ENCODE measurements around the gene PLD5. TPM values are rescaled to one million over a fixed set of nuclear protein-coding genes. Genes with fewer than 3 reads are reported as not detected.

The PLD5 gene
- total and polyA plus RNA-seq, 4 donors: under 0.01 to 0.17 (median 0.05) TPM; not detected in 1

DNA sequence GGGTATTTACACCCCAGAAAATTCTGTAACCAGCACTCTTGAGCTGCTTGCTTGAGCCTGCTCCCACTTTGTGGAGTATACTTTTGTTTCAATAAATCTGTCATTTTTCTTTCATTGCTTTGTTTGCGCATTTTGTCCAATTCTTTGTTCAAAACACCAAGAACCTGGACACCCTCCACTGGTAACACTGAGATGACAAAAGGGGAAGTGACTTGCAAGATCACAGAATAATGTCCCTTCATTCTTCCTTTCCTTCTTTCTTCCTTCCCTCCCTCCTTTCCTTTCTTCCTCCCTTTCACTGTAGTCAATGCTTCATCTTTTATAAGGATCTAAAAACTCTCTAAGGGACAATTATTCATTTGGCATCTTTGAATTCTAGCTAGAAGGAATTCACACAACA is 391.1 kb downstream of the PLD5 start:
- Histone ChIP-seq H3K4me3 (ENCODE audit: low read depth in 1 of 3, low read length in 3 of 3) (no peak overlapping the region), H3K36me3 (ENCODE audit: control insufficient read depth in 4 of 4, insufficient read depth in 3 of 4, low read depth in 1 of 4, low read length in 3 of 4) (no peaks in the 10 kb centered on the region), H3K4me1 (ENCODE audit: control insufficient read depth in 4 of 4, insufficient read depth in 4 of 4, low read length in 3 of 4) (no peaks in the 10 kb centered on the region), H3K27ac (ENCODE audit: low read depth in 1 of 2, low read length in 2 of 2) (no peak overlapping the region), H3K9me3 (ENCODE audit: control insufficient read depth in 4 of 4, low read length in 3 of 4) (no peaks in the 10 kb centered on the region), H3K27me3 (ENCODE audit: control insufficient read depth in 4 of 4, insufficient read depth in 4 of 4, low read length in 3 of 4) (no peaks in the 10 kb centered on the region), H3K9ac (ENCODE audit: low read depth in 1 of 2, low read length in 2 of 2) (no peak overlapping the region)
- WGBS: 93% methylated on average over 1 of the region's 1 CpG
- TF ChIP-seq, protein P1, sequence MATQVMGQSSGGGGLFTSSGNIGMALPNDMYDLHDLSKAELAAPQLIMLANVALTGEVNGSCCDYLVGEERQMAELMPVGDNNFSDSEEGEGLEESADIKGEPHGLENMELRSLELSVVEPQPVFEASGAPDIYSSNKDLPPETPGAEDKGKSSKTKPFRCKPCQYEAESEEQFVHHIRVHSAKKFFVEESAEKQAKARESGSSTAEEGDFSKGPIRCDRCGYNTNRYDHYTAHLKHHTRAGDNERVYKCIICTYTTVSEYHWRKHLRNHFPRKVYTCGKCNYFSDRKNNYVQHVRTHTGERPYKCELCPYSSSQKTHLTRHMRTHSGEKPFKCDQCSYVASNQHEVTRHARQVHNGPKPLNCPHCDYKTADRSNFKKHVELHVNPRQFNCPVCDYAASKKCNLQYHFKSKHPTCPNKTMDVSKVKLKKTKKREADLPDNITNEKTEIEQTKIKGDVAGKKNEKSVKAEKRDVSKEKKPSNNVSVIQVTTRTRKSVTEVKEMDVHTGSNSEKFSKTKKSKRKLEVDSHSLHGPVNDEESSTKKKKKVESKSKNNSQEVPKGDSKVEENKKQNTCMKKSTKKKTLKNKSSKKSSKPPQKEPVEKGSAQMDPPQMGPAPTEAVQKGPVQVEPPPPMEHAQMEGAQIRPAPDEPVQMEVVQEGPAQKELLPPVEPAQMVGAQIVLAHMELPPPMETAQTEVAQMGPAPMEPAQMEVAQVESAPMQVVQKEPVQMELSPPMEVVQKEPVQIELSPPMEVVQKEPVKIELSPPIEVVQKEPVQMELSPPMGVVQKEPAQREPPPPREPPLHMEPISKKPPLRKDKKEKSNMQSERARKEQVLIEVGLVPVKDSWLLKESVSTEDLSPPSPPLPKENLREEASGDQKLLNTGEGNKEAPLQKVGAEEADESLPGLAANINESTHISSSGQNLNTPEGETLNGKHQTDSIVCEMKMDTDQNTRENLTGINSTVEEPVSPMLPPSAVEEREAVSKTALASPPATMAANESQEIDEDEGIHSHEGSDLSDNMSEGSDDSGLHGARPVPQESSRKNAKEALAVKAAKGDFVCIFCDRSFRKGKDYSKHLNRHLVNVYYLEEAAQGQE (IDR thresholded peaks at IDR 0.05): no peak
- TF ChIP-seq RAD21 (IDR thresholded peaks at IDR 0.05) (no peak), FOXA2 (IDR thresholded peaks at IDR 0.05) (no peak), HNF4A (conservative IDR thresholded peaks at IDR 0.05) (no peak), YY1 (IDR thresholded peaks at IDR 0.05) (no peak)
- DNase-seq (ENCODE audit: low spot score): no peak

DNA sequence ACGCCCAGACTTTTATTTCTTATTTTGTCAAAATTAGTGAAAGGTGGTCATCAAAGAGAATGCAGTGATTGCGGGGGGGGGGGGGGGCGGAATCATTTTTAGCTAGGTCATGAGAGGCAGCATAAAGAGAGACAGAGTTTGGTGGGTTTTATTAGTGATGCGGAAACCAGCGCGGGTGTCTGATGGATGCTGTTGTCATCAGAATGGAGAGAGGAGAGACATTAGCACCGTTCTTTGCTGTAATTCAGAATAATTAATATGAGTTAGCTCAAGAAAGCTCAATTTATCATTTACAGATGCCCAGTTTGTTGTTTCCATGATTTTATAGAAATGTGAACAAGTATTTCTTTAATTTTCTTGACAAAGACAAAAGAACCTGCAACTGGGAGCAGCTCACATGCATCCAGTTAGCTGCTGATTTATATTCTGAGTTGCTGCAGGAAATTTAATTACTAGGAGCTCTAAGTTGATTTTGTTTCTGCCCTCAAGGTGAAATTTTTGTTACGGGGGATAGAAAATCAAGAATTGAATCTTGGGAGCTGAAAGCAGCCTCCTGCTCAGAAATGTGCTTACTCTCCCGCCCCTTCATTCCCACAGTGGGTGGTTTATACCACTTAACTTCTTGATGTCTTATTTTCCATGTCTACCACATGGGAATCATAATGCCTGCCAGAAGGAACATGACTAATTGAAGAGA is 392.2 kb downstream of the PLD5 start:
- no peak for TF ChIP-seq HNF4A (conservative IDR thresholded peaks at IDR 0.05)
- TF ChIP-seq, protein P2, sequence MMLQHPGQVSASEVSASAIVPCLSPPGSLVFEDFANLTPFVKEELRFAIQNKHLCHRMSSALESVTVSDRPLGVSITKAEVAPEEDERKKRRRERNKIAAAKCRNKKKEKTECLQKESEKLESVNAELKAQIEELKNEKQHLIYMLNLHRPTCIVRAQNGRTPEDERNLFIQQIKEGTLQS (IDR thresholded peaks at IDR 0.05): no peak
- TF ChIP-seq RXRA (IDR thresholded peaks at IDR 0.05): no peak
- TF ChIP-seq SP1 (IDR thresholded peaks at IDR 0.05): no peak
- TF ChIP-seq TAF1 (conservative IDR thresholded peaks at IDR 0.05): no peak
- TF ChIP-seq, protein P1 (IDR thresholded peaks at IDR 0.05): no peak
- TF ChIP-seq FOXA1 (IDR thresholded peaks at IDR 0.05): no peak
- no peak for TF ChIP-seq HNF4G (IDR thresholded peaks at IDR 0.05)
- TF ChIP-seq, protein P3, sequence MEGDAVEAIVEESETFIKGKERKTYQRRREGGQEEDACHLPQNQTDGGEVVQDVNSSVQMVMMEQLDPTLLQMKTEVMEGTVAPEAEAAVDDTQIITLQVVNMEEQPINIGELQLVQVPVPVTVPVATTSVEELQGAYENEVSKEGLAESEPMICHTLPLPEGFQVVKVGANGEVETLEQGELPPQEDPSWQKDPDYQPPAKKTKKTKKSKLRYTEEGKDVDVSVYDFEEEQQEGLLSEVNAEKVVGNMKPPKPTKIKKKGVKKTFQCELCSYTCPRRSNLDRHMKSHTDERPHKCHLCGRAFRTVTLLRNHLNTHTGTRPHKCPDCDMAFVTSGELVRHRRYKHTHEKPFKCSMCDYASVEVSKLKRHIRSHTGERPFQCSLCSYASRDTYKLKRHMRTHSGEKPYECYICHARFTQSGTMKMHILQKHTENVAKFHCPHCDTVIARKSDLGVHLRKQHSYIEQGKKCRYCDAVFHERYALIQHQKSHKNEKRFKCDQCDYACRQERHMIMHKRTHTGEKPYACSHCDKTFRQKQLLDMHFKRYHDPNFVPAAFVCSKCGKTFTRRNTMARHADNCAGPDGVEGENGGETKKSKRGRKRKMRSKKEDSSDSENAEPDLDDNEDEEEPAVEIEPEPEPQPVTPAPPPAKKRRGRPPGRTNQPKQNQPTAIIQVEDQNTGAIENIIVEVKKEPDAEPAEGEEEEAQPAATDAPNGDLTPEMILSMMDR (IDR thresholded peaks at IDR 0.05; ENCODE audit: low read depth, low read length, missing input control): no peak
- TF ChIP-seq JUND (IDR thresholded peaks at IDR 0.05): no peak
- Histone ChIP-seq H3K9ac (ENCODE audit: low read depth in 1 of 2, low read length in 2 of 2) (no peak overlapping the region), H3K27me3 (ENCODE audit: control insufficient read depth in 4 of 4, insufficient read depth in 4 of 4, low read length in 3 of 4) (no peaks in the 10 kb centered on the region), H3K36me3 (ENCODE audit: control insufficient read depth in 4 of 4, insufficient read depth in 3 of 4, low read depth in 1 of 4, low read length in 3 of 4) (no peaks in the 10 kb centered on the region), H3K4me1 (ENCODE audit: control insufficient read depth in 4 of 4, insufficient read depth in 4 of 4, low read length in 3 of 4) (no peaks in the 10 kb centered on the region), H3K9me3 (ENCODE audit: control insufficient read depth in 4 of 4, low read length in 3 of 4) (no peaks in the 10 kb centered on the region), H3K4me3 (ENCODE audit: low read depth in 1 of 3, low read length in 3 of 3) (no peak overlapping the region), H3K27ac (ENCODE audit: low read depth in 1 of 2, low read length in 2 of 2) (no peak overlapping the region)
- no peak for DNase-seq (ENCODE audit: low spot score)
- 82% methylated on average over 9 of the region's 9 CpGs for WGBS

All from liver (tissue), 9 donors.